Measurements from ENCODE around the gene ZNF682.
"Not testable (repeated sequence)": the region's sequence is repeated elsewhere in the genome, so short reads cannot be mapped to it uniquely, and the experiment has no call there.

Gene ZNF682
- long read RNA-seq, donor 1, partial matches to known transcripts = 9 of 13 reads
- long read RNA-seq, donor 1, other reads (novel, unspliced or antisense) = 0 of 13 reads
- long read RNA-seq, donor 2, partial matches to known transcripts = 0 of 4 reads
- long read RNA-seq, donor 2, other reads (novel, unspliced or antisense) = 0 of 4 reads
- long read RNA-seq, donor 3, partial matches to known transcripts = 0 of 6 reads
- long read RNA-seq, donor 3, other reads (novel, unspliced or antisense) = 0 of 6 reads
- long read RNA-seq, donor 4, transcript ZNF682-212 (1 exons, 3,769 nt) = major isoform, 5 of 14 reads
- long read RNA-seq, donor 4, partial matches to known transcripts = 9 of 14 reads
- long read RNA-seq, donor 4, other reads (novel, unspliced or antisense) = 0 of 14 reads
- long read RNA-seq, donor 5, partial matches to known transcripts = 14 of 18 reads
- long read RNA-seq, donor 5, other reads (novel, unspliced or antisense) = 0 of 18 reads
- long read RNA-seq, donor 6, partial matches to known transcripts = 0 of 5 reads
- long read RNA-seq, donor 6, other reads (novel, unspliced or antisense) = 0 of 5 reads
- long read RNA-seq, donor 7 = 0 reads
- long read RNA-seq, donor 8, transcript ZNF682-212 (1 exons, 3,769 nt) = major isoform, 6 of 20 reads
- long read RNA-seq, donor 8, partial matches to known transcripts = 12 of 20 reads
- long read RNA-seq, donor 8, other reads (novel, unspliced or antisense) = 0 of 20 reads

DNA sequence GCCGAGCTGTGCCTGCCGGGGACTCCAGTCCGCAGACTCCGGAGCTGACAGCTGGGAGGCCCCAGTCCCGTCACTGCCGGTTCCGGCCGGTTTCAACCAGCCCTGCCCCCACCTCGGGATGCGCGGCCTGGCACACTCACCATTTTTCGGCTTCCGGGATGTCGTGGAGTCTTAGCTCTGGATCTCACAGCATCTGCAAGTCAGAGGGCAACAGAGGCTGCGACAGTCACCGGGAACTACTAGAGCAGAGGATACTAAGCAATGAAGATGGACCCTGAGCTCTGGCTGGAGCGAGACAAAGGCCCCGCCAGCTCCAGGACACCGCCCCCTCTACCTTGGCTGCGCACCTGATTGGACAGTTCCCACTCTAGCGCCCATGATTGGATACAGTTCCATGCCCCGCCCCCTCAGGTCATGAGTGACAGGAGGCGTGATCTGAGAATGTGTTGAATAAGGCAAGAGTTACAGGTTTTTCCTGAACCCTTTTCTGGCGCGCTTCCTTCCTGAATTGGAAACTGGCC, at the start of gene ZNF682:
TSS of gene ZNF682 (minus strand) at position 303 of the 521 bp plus-strand sequence. CDS start at position 143, 160 bp downstream.
- DNase-seq = peak; percentile 98

DNA sequence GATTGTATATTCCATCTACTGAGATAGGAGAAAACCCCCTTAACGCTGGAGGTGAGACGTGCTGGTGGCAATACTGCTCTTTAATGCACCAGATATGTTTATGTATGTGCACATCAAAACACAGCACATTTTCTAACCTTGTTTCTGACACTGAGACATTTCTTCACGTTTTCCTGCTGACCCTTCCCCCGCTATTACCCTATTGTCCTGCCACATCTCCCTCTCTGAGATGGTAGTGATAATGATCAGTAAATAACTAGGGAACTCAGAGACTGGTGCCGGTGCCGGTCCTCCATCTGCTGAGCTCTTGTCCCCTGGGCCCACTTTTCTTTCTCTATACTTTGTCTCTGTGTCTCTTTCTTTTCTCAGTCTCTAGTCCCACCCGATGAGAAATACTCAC, 43.6 kb upstream of the ZNF682 start:
- not testable (repeated sequence) for DNase-seq

GRCh38 chr19:20082232-20082833, 43.0 kb upstream of the ZNF682 start:
- not testable (repeated sequence) for DNase-seq

DNA sequence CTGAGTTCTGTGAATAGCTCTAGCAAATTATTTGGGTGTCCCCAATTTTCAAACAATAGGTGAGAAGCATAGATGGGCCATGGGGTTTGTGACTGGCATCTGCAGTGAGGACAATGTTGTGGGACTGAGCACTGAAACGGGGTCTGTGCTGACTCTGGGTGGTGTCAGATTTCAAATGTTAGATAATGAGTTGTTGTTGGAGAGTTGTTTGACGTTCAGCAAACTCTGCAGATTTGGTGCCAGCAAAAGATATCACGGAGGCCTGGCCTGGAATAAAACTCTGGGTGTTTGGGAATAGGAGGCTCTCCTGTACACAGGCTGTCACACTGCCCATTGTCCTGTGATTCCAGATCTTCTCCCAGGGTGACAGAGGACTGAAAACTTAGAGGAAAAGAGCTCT, 41.4 kb upstream of the ZNF682 start:
- no peak for DNase-seq

DNA sequence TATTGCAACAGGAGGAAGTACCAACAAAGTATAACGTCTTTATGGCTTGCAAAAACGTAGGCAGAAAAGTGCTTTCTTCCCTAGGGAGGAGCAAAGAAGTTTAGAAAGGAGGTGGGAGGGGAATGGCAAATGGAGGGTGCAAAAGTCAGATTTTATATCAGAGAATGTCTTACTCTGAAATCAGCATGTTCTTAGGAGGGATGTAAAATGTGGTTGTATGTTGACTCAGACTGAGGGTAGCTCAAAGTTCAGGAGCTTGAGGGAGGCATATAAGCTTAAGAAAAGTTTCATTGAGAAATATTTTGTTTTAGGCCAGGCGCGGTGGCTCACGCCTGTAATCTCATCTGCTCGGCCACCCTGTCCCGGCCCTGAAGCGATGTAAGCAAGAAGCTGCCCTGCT, 40.2 kb upstream of the ZNF682 start:
- no peak for DNase-seq

GRCh38 chr19:20078581-20079031, 39.3 kb upstream of the ZNF682 start:
- peak; percentile 62 for DNase-seq

DNA sequence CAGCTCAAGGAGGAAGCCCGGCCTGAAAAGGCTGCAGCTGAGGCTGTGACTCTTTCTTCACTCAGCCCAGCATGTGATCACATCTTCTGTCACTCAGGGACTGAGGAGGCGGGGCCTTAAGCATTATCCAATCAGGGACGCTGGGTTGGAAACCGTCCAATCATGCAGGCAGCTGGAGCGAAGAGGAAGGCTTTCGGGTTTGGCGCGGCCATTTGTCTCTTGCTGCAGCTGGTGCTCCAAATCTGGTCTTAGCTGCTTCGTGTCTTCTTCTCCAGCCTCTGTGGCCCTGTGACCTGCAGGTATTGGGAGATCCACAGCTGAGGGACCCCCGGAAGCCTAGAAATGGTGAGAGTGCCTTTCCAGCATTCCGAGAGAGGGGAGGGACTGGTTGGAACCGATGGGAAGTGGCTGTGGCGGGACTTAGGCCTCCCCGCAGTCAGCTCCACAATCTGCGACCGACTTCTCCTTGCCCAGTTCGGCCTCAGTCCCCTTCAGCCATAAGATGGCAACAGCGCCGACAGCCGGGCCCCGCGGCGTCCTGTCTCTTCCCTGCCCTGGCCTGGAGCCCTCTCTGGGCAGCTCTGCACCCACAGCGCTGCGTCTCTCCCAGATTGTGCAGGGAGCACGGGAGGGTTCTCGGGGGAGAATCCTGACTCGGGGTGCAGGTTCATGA, 38.6 kb upstream of the ZNF682 start, which contains the start of gene ZNF90:
TSS of gene ZNF90 (plus strand) at position 210 of the 673 bp plus-strand sequence. CDS start at position 343, 133 bp downstream.
- DNase-seq = peak; percentile 89

DNA sequence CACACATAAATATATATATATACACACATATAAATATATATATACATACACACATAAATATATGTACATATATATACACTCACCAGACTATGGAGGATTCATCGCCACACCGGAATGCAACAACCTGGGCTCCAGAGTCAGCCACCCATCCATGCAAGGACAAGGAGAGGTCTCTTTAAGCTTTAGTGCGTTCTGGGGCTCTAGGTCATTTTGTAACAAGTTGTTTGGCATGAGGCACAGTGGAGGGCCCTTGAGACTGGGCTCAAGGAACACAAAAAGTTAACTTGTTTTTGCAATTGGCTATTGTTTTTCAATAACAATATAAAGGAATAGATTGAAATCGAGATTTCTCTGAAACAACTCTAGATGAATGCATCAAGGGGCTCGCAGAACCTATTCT, 33.6 kb upstream of the ZNF682 start:
- no peak for DNase-seq

DNA sequence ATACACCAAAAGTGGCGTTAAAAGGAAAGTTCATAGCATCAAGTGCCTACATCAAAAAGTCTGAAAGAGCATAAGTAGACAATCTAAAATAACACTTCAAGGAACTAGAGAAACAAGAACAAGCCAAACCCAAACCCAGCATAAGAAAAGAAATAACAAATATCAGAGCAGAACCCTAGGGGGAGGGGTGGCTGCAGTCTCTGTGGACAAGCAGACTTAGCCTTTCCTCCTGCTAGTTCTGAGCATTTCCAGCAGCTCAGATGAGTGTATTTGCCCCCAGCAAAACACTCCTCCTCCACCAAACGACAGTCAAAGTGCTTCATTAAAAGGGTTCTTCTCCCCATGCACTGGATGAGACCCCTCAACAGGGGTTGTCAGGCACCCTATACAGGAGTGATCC, 31.4 kb upstream of the ZNF682 start:
- no peak for DNase-seq

- not testable (repeated sequence) for DNase-seq
Measured at GRCh38 chr19:20068559-20068958, 29.3 kb upstream of the ZNF682 start.

DNA sequence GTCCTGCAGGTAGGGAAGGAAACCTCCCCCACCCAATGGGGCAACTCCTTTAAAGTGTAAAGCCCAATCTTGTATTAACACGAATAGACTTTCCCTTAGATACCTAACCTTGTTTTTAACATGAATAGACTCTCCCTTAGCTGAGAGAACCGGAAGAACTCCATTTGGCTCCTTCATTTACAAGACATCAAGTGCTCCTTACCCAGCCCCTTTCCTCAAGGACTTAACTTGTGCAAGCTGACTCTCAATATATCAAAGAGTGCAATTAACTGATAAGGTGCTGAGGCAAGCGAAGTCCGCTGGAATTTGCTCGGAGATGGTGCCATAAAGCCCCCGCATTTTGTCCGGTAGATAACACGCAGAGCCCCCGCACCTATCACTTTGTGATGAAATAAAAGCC, 28.6 kb upstream of the ZNF682 start:
- DNase-seq = no peak

DNA sequence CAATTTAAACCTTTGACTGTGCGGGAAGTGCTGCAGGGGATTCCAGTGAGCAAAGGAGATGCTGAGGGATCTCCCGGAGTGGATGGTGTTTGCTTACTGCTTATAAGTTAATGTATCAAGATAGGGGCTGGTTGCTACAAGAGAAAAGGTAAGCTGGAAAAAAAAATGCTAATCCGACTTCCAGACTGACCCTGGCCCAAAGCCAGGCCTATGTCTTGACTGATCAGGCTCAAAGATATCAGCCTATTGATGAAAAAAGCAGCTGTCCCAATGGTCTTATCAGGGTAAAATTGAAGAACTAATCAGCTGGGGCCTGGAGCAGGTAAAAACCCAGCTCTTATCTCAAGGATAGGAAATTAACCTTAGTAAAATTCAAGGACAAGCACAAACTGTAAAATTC, 27.6 kb upstream of the ZNF682 start:
- no peak for DNase-seq

- no peak for DNase-seq
Measured at GRCh38 chr19:20060282-20060681, 21.0 kb upstream of the ZNF682 start.

DNA sequence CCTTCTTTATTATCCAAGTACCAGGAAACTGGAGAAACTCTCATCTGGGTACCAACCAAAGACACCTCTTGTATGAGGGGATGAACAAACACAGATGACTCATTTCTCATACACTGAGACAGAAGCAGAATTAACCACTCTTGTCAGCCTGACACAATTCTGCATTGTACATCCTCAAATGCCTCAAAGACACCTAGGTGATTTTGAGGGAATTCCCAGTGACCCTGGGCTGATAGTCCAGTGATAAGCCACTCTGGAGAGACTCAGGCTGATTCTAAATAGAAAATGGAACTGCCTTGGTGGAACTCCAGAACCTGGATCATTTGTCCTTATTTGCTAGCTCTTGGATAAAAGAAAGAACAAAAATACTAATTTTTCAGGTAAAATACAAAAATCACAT, 19.4 kb upstream of the ZNF682 start:
- not testable (repeated sequence) for DNase-seq

DNA sequence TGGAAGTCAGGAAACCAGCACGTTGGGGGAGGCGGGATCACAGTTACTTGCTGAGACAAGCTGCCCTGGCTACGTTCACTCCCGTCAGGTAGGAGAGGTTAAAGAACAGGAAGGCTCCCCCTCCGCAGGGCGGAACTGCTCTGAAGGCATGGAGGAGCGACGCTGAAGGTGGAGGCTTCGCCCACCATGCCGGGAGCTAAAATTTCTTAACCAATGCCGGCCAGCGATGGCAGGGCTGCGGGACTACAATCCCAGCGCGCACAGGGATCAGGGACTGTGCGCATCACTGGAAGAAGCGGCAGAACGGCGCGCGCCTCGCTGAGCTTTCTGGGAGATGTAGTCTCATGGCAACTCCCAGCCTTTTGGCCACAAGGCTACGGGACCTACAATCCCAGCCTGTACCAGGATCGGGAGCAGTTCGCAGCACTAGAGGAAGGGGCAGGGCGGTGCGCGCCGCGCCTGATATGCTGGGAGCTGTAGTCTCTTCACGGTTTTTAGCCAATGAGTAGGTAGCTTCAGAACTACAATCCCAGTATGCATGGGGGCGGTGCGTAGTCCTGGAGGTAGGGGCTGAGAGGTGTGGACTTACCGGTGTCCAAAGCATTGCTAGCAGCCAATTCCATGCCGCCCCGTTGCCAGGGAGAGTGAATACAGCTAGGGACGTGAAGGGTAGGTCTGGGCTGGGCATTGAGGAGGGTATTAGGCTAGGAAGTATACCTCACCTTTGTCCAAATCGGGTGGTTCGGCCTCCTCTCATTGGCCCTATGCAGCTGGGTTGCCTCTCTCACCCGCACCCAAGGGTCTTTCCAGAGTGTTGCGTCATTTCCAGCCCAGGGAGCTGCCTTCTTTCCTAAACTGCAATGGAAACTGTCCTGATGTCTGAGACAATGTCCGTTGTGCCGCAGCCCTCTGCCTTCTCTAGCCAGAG, 12.8 kb upstream of the ZNF682 start:
- DNase-seq = peak; percentile 82

DNA sequence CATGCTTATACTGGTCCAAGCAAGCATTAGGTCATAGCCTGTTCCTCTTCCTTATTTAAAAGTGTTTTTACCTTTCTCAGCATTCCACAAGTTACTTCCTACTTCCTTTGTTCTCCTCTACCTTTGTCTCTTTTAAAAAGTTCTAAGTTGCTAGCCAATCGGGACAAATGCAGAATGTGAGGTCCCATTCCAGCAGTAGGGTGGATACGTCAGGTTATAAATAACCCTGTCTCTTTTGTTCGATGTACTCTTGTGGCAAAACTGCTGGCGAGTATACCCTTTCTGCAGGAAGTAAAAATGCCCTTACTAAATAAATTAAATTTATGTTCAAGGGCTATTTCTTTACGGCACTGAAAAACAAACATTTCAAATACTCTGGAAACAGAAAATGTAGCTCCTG, 6.4 kb upstream of the ZNF682 start:
- not testable (repeated sequence) for DNase-seq

DNA sequence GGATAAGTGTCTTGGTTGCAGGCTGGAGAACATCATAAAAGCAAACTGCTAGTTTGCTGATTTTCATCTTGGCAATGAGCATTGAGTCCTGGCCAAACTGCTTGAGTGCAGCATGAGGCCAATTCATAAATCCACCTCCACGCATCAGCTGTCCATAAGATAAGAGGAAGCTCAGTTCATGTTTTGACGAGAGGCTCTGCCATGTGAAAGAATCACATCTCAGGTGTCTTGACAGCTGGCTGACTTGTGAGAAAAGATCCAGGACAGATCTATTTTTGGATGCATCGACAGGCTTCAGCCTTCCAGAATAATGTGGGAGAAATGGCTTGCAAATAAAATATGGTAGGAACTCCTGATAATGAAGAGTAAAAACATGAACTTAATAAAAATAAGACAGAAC, 5.4 kb upstream of the ZNF682 start:
- DNase-seq = no peak

GRCh38 chr19:20038358-20039202, 725 bp downstream of the ZNF682 start:
- DNase-seq = no peak

DNA sequence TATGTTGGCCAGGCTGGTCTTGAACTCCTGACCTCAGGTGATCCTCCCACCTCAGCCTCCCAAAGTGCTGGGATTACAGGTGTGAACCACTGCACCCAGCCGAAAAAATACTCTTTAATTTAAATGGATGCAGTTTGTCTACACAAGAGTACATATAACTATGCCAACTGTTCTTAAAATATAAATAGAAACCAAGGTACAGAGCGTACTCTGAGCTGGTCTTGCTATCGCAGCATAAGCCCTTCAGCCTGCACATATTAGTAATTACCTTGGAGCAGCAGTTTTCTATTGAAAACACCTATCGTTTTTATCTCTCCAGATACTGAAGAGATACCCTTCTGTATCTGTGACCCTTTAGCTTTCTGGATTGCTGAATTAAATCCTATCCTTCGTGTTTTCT, 3.4 kb downstream of the ZNF682 start:
- no peak for DNase-seq

DNA sequence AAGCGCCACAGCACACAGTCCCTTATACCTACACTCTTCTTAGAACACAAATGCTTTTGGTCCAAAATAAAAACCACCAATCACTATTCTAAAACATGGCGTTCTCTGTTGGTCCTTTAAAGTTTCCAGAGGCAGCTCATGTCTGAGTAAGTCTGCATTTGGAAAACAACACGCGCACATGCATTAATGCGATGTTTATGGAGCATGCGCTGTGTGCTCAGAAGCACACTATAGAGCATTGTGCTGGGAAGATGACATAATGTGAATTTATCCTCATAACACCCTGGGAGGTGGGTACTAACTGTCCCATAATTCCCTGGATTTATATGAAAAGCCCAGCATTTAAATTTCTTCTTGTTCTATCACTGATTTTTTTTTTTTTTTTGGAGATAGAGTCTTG, 10.7 kb downstream of the ZNF682 start:
- no peak for DNase-seq

Measured in right kidney (tissue), 9 donors.